Muscle of leg (tissue), 11 donors: ENCODE results near the gene RPS6KA5. TPM values are rescaled to one million over a fixed set of nuclear protein-coding genes. Genes with fewer than 3 reads are reported as not detected.

Source experiments
- DNase-seq: peaks from one replicate; pipeline ENCODE4 v3.0.0; 2013
- H3K27ac ChIP-seq: one replicate; pipeline ENCODE4 v1.5.1; 2013; ENCODE audit warnings: mild to moderate bottlenecking, low read length, control low read depth
- H3K27me3 ChIP-seq: one replicate; pipeline ENCODE4 v1.6.1; 2013; ENCODE audit warnings: low read length; ENCODE audit not compliant: control insufficient read depth, insufficient read depth
- H3K36me3 ChIP-seq: one replicate; pipeline ENCODE4 v1.6.1; 2013; ENCODE audit warnings: low read length; ENCODE audit not compliant: control insufficient read depth, insufficient read depth
- H3K4me1 ChIP-seq: one replicate; pipeline ENCODE4 v1.6.1; 2013; ENCODE audit warnings: low read length; ENCODE audit not compliant: control insufficient read depth, insufficient read depth
- H3K4me3 ChIP-seq: one replicate; pipeline ENCODE4 v1.5.1; 2013; ENCODE audit warnings: low read length, control low read depth
- H3K9me3 ChIP-seq: replicated peaks from 2 replicates; pipeline ENCODE4 v1.6.1; 2013; ENCODE audit warnings: low read depth, low read length; ENCODE audit not compliant: control insufficient read depth
- WGBS: methylation state at CpG from one replicate; pipeline ENCODE4 v1.1.5; 2013; ENCODE audit warnings: missing lambda C conversion rate; ENCODE audit not compliant: insufficient coverage; 5-methylcytosine and 5-hydroxymethylcytosine counted together
- polyA plus RNA-seq, 8 donors: library from polyadenylated mRNA; unstranded; fragments of 120-200 nt; gene quantifications; one replicate each; pipeline versions ENCODE4 v1.2.1 to v1.2.3, GENCODE V29; 2013; ENCODE audit warnings: inconsistent platforms in 1 of 8, low replicate concordance in 1 of 8; ENCODE audit not compliant: insufficient read length in 8 of 8, insufficient read depth in 1 of 8
- total RNA-seq: library from RNA; stranded (reverse); fragments of 120-200 nt; gene quantifications from one replicate; pipeline ENCODE4 v1.2.4, GENCODE V29; 2013

Gene RPS6KA5
- total and polyA plus RNA-seq, 9 donors = 2.4 to 8.2 (median 6.7) TPM

GRCh38 chr14:91055016-91055415, 5.4 kb downstream of the RPS6KA5 start:
- no peak for DNase-seq
- Histone ChIP-seq H3K4me1 (no peaks in the 10 kb centered on the region), H3K27me3 (no peaks in the 10 kb centered on the region), H3K36me3 (no peaks in the 10 kb centered on the region), H3K9me3 (no peaks in the 10 kb centered on the region), H3K4me3 (no peak overlapping the region), H3K27ac (no peak overlapping the region)

GRCh38 chr14:91048676-91049075, 11.8 kb downstream of the RPS6KA5 start:
- no peaks in the 10 kb centered on the region for H3K27me3 ChIP-seq
- no peaks in the 10 kb centered on the region for H3K9me3 ChIP-seq
- no peak overlapping the region for H3K4me3 ChIP-seq
- no CpG with 5 or more reads among the region's 1 CpG for WGBS
- H3K36me3 ChIP-seq = no peaks in the 10 kb centered on the region
- peaks cover 2% of the 10 kb centered on the region for H3K4me1 ChIP-seq
- no peak overlapping the region for H3K27ac ChIP-seq
- DNase-seq = no peak

- Histone ChIP-seq H3K27me3 (no peaks in the 10 kb centered on the region), H3K4me1 (peaks cover 2% of the 10 kb centered on the region), H3K36me3 (no peaks in the 10 kb centered on the region), H3K4me3 (no peak overlapping the region), H3K9me3 (no peaks in the 10 kb centered on the region), H3K27ac (no peak overlapping the region)
- no CpG with 5 or more reads among the region's 2 CpGs for WGBS
- DNase-seq = no peak
These were observed 12.2 kb downstream of the RPS6KA5 start for GRCh38 chr14:91048265-91048664.

GRCh38 chr14:91047174-91047753, 13.2 kb downstream of the RPS6KA5 start:
- H3K27ac ChIP-seq = no peak overlapping the region
- no CpG with 5 or more reads among the region's 4 CpGs for WGBS
- no peaks in the 10 kb centered on the region for H3K9me3 ChIP-seq
- H3K4me3 ChIP-seq = no peak overlapping the region
- no peaks in the 10 kb centered on the region for H3K36me3 ChIP-seq
- H3K4me1 ChIP-seq = peaks cover 2% of the 10 kb centered on the region
- DNase-seq = no peak
- H3K27me3 ChIP-seq = no peaks in the 10 kb centered on the region

GRCh38 chr14:91046488-91047072, 13.9 kb downstream of the RPS6KA5 start:
- Histone ChIP-seq H3K27ac (no peak overlapping the region), H3K4me3 (no peak overlapping the region), H3K36me3 (no peaks in the 10 kb centered on the region), H3K27me3 (no peaks in the 10 kb centered on the region), H3K4me1 (peaks cover 2% of the 10 kb centered on the region), H3K9me3 (no peaks in the 10 kb centered on the region)
- WGBS = no CpG with 5 or more reads among the region's 7 CpGs
- DNase-seq = no peak

GRCh38 chr14:91041450-91041849, 19.0 kb downstream of the RPS6KA5 start:
- H3K4me3 ChIP-seq = no peak overlapping the region
- no CpG with 5 or more reads among the region's 2 CpGs for WGBS
- H3K36me3 ChIP-seq = no peaks in the 10 kb centered on the region
- H3K4me1 ChIP-seq = no peaks in the 10 kb centered on the region
- no peaks in the 10 kb centered on the region for H3K9me3 ChIP-seq
- no peaks in the 10 kb centered on the region for H3K27me3 ChIP-seq
- no peak overlapping the region for H3K27ac ChIP-seq
- DNase-seq = no peak

- Histone ChIP-seq H3K27ac (no peak overlapping the region), H3K4me3 (no peak overlapping the region), H3K4me1 (no peaks in the 10 kb centered on the region), H3K36me3 (no peaks in the 10 kb centered on the region), H3K27me3 (no peaks in the 10 kb centered on the region), H3K9me3 (no peaks in the 10 kb centered on the region)
- WGBS = 83% methylated on average over 1 of the region's 1 CpG
- no peak for DNase-seq
These were observed 19.9 kb downstream of the RPS6KA5 start for GRCh38 chr14:91040545-91040944.

- H3K9me3 ChIP-seq = no peaks in the 10 kb centered on the region
- H3K4me1 ChIP-seq = no peaks in the 10 kb centered on the region
- no peak overlapping the region for H3K27ac ChIP-seq
- H3K4me3 ChIP-seq = no peak overlapping the region
- H3K27me3 ChIP-seq = no peaks in the 10 kb centered on the region
- DNase-seq = no peak
- no peaks in the 10 kb centered on the region for H3K36me3 ChIP-seq
- WGBS = 71% methylated on average over 1 of the region's 1 CpG
These were observed 22.0 kb downstream of the RPS6KA5 start for GRCh38 chr14:91038439-91038838.

- WGBS = 56% methylated on average over 1 of the region's 2 CpGs
- H3K27me3 ChIP-seq = no peaks in the 10 kb centered on the region
- no peaks in the 10 kb centered on the region for H3K36me3 ChIP-seq
These were observed 23.5 kb downstream of the RPS6KA5 start for GRCh38 chr14:91036741-91037469.

GRCh38 chr14:91035855-91036254, 24.6 kb downstream of the RPS6KA5 start:
- no peak overlapping the region for H3K4me3 ChIP-seq
- WGBS = no CpG with 5 or more reads among the region's 1 CpG
- H3K27ac ChIP-seq = no peak overlapping the region
- DNase-seq = no peak
- no peaks in the 10 kb centered on the region for H3K36me3 ChIP-seq
- H3K27me3 ChIP-seq = no peaks in the 10 kb centered on the region
- H3K9me3 ChIP-seq = no peaks in the 10 kb centered on the region
- no peaks in the 10 kb centered on the region for H3K4me1 ChIP-seq

More at GRCh38 chr14:91036741-91037469, 23.5 kb downstream of the RPS6KA5 start:
- DNase-seq = no peak
- Histone ChIP-seq H3K27ac (no peak overlapping the region), H3K4me1 (no peaks in the 10 kb centered on the region), H3K9me3 (no peaks in the 10 kb centered on the region), H3K4me3 (no peak overlapping the region)
